Measurements from ENCODE around the gene CTBP2. TPM values are rescaled to one million over a fixed set of nuclear protein-coding genes. Genes with fewer than 3 reads are reported as not detected.

The CTBP2 gene
- total RNA-seq, 1 experiment from 2014 or later: 78.7 TPM

- no TSS peak for BruUV-seq (replicated peaks)
- H3K27me3 Mint-ChIP-seq (ENCODE audit: unreplicated experiment): no peaks in the 10 kb centered on the region
- H3K36me3 Mint-ChIP-seq (ENCODE audit: insufficient read depth, unreplicated experiment): no peaks in the 10 kb centered on the region
- DNase-seq: no peak
- H3K4me1 Mint-ChIP-seq (ENCODE audit: low read depth, unreplicated experiment): no peaks in the 10 kb centered on the region
- no peaks in the 10 kb centered on the region for H3K9me3 Mint-ChIP-seq (ENCODE audit: low read depth, unreplicated experiment)
- CTCF ChIA-PET: no interaction called here
- TF ChIP-seq CTCF (IDR thresholded peaks at IDR 0.05; ENCODE audit: unreplicated experiment): no peak
- no peak overlapping the region for H3K4me3 Mint-ChIP-seq (ENCODE audit: low read depth, unreplicated experiment)
- intact Hi-C loops (cut with micrococcal nuclease; ENCODE audit: unreplicated experiment): no loop called here
- H3K27ac Mint-ChIP-seq (ENCODE audit: unreplicated experiment): no peak overlapping the region
Measured at GRCh38 chr10:124961248-124961570, 199.2 kb downstream of the CTBP2 start.

- no peaks in the 10 kb centered on the region for H3K9me3 Mint-ChIP-seq (ENCODE audit: low read depth, unreplicated experiment)
- no peaks in the 10 kb centered on the region for H3K4me1 Mint-ChIP-seq (ENCODE audit: low read depth, unreplicated experiment)
- DNase-seq: no peak
- CTCF ChIA-PET: no interaction called here
- no TSS peak for BruUV-seq (replicated peaks)
- H3K4me3 Mint-ChIP-seq (ENCODE audit: low read depth, unreplicated experiment): no peak overlapping the region
- no peak for TF ChIP-seq CTCF (IDR thresholded peaks at IDR 0.05; ENCODE audit: unreplicated experiment)
- intact Hi-C loops (cut with micrococcal nuclease; ENCODE audit: unreplicated experiment): no loop called here
- no peaks in the 10 kb centered on the region for H3K27me3 Mint-ChIP-seq (ENCODE audit: unreplicated experiment)
- no peak overlapping the region for H3K27ac Mint-ChIP-seq (ENCODE audit: unreplicated experiment)
- H3K36me3 Mint-ChIP-seq (ENCODE audit: insufficient read depth, unreplicated experiment): no peaks in the 10 kb centered on the region
Measured at GRCh38 chr10:124959564-124959963, 200.8 kb downstream of the CTBP2 start.

- no peak for TF ChIP-seq CTCF (IDR thresholded peaks at IDR 0.05; ENCODE audit: unreplicated experiment)
Measured at GRCh38 chr10:124957404-124957947, 202.9 kb downstream of the CTBP2 start.

GRCh38 chr10:124956764-124957163 lies 203.6 kb downstream of the CTBP2 start:
- CTCF ChIA-PET: interaction anchor here (0.6 kb wide), 1 partner anchor 46 kb away, joined by 3 read pairs; no protein-coding TSS in a partner anchor
- Mint-ChIP-seq H3K4me1 (ENCODE audit: low read depth, unreplicated experiment) (no peaks in the 10 kb centered on the region), H3K36me3 (ENCODE audit: insufficient read depth, unreplicated experiment) (no peaks in the 10 kb centered on the region), H3K27me3 (ENCODE audit: unreplicated experiment) (no peaks in the 10 kb centered on the region), H3K4me3 (ENCODE audit: low read depth, unreplicated experiment) (no peak overlapping the region), H3K9me3 (ENCODE audit: low read depth, unreplicated experiment) (no peaks in the 10 kb centered on the region), H3K27ac (ENCODE audit: unreplicated experiment) (no peak overlapping the region)
- intact Hi-C loops (cut with micrococcal nuclease; ENCODE audit: unreplicated experiment): no loop called here
- no TSS peak for BruUV-seq (replicated peaks)
- TF ChIP-seq CTCF (IDR thresholded peaks at IDR 0.05; ENCODE audit: unreplicated experiment): no peak
- DNase-seq: no peak

More at GRCh38 chr10:124957404-124957947, 202.9 kb downstream of the CTBP2 start:
- no TSS peak for BruUV-seq (replicated peaks)
- Mint-ChIP-seq H3K36me3 (ENCODE audit: insufficient read depth, unreplicated experiment) (no peaks in the 10 kb centered on the region), H3K9me3 (ENCODE audit: low read depth, unreplicated experiment) (no peaks in the 10 kb centered on the region), H3K4me3 (ENCODE audit: low read depth, unreplicated experiment) (no peak overlapping the region), H3K27ac (ENCODE audit: unreplicated experiment) (no peak overlapping the region), H3K4me1 (ENCODE audit: low read depth, unreplicated experiment) (no peaks in the 10 kb centered on the region), H3K27me3 (ENCODE audit: unreplicated experiment) (no peaks in the 10 kb centered on the region)
- CTCF ChIA-PET: no interaction called here
- no peak for DNase-seq
- intact Hi-C loops (cut with micrococcal nuclease; ENCODE audit: unreplicated experiment): no loop called here

All from Calu3 (cell line).